HuH-7.5 (cell line): ENCODE results near the gene GRIP2.

Experiments used
- DNase-seq: peaks from one replicate; pipeline ENCODE4 v3.0.0; 2011; ENCODE audit warnings: low spot score

GRIP2 gene

DNA sequence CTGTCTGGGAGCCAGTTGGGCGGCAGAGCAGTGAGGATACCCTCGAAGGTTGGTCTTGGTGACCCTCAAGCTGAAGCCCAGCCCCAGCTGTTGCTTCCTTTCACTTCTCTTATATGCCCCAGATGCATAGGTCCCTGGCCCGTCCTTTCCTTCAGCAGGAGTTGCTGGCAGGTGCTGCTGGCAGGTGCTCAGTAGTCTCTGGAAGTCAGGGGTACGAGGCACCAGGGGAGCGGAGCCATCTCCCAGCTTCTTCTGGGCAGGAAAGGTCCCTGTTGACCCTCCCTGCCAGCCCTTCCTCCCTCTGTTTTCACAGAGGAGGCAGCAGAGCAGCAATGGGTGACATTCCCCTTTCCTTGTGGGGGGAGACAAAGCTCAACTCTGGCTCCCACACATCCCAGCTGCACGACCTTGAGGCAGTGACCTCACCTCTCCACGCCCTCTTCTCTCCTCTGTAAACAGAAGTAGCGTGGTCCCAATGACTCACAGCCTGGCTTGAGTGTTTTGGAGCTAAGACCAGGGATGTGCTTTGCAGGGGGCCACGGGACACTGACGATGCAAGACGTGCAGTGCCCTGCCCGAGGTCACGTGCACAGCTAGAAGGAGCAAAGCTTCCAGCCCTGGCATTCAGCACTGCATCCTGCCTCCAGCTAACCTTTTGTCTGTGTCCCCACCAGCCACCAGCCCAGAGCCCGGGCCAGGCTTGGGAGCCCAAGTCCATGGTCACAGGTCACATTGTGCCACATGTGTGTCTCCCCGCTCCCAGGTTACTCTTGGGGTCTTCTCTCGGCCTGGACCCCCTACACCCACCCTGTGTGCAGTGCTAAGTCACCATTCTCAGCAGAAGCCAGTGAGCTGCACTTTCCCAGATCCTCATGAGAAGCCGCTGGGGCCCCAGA is 88.0 kb downstream of the GRIP2 start:
- DNase-seq: no peak

DNA sequence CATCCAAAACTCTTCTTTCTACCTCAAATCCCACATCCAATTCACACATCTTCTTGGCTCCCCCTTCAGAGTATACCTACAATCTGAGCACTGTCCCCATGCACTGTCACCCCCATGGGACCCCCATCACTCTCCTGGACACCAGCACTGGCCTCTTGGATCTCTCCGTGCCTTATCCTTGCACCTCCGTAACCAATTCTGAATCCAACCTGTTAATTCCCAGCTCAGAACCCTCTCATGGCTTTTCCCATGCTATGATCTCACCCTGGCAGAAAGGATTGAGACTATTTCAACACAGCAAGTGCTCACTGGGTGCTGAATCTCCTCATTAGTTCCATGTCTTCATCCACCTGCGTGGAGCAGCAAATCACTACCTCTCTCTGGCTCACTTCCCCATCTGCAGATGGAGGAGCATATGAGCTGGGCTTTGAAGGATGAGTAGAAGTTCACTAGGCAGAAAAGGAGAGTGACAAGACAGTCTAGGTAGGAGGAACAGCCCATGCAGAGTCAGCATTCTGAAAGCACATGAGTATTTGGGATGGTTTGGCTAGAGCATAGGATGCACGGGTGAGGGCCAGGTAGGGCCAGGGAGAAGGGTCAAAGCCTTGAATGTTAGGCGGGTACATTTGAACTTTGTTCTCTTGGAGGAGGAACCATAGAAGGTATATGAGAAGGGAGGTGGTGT is 89.1 kb downstream of the GRIP2 start:
- DNase-seq: no peak

DNA sequence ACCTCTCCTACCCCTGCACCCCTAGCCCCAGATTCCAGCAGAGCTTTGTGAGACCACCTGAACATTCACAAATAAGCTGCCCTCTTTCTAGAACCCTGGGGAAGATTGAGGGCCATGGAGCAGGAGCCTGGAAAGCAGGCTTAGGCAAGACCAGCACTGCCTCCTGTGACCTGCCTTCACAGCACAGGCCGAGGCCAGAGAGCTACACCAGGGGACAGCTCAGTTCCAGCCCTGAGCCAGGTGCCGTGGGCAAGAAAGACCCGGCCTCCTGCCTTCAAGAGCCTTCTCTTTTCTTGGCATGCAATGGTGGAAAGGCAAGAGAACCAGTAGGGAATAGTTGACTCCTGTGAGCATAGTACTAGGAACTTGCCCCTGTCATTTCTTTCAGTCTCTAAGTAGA is 89.6 kb downstream of the GRIP2 start:
- DNase-seq: no peak

DNA sequence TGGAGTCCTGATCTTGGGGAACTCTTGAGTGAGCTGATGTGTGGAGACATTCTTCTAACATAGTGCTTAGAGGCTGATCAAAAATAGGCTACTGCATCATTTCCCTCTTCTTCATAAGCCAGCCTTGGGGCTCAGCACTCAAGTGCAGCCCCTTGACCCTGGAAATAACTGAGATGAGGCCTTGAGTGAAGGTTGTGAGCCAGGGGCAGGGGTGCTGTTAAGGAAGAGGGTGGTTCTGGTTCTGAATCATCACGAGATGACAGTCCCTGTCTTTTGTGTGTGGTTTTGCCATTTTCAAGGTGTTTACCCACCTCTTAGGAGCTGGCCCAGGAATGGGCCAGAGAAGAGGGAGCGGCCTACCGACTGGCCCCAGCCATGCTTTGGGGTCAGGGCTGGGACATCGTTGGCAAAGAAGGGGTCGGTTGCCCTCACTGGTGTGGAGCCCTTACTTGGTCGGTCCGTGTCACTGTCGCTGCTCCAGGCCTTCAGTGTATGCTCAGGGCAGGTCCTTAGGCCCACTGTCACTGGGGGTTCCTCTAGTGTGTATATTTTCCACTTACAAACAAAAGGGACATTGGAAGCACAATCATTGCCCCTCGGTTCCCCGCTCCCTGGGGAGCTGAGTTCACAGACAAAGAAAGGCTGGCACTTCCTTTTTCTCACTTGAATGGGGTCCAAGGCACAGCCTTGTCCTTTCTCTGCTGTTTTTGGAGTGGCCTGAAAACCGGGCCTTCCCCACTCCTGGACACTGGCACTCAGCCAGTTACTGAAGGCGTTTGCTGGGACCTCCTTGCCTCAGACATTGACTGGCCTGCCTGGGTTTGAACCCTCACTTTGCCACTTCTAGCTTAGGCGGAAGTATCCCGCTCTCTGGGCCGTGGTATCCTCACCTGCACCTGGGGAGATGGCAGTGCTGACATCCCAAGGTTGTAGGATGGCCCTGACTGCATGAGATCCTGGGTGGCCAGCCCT is 91.1 kb downstream of the GRIP2 start:
- DNase-seq: no peak

DNA sequence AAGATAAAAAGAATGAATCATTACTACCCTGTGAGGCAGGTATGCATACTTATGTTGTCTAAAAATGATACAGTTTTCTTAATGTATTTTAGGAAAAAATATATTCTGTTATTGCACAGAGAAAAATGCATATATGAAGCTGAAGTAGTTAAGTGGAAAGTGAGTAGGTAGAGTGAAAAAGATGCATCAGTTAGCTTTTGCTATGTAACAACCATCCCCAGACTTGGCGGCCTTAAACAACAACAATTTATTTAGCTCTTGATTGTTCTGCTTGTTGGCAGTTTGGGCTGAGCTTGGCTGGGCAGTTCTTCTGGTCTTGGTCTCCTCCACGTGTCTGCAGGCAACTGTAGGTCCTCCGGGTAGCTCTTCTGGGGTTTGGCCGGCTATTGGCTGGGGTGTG is 92.1 kb downstream of the GRIP2 start:
- no peak for DNase-seq

DNA sequence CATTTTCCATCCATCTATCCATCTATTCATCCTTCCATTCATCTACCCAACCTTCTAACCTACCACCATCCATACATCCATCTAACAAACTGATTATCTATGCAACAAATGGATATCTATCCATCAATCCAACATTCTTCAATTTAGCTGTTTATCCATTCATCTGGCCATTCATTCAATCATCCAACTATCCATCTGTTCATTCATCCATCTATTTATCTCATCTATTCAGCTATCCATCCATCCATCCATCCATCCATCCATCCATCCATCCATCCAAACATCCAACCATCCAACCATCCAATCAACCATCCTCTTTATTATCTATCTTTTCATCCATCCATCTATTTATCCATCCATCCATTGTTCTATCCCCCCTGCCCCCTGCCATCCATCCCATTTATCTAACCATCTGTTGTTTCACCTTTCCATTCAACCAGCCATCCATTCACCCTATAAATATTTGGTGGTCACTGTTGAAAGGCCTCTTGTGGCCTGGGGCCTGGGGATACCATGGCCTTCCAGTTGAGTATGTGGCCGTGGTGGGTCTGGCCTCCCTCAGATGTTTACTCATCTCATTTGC is 93.1 kb downstream of the GRIP2 start:
- no peak for DNase-seq

DNA sequence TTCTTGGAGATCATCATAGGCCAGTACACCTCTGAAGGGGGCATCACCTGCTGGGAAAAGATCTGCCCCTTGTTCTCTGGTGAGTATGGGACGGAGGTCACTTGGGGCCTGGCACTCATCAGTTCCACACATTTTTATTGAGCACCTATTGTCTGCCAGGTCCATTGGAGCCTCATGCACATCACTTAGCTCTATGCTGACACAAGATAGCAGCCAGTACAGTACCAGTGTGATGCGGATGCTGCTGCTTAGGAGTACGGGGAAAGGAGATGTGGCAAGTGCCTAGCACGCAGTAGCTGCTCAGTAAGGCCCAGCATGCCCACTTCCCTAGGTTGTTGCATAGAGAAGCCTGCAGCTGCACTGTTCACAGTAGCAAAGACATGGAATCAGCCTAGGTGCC is 94.4 kb downstream of the GRIP2 start:
- no peak for DNase-seq

DNA sequence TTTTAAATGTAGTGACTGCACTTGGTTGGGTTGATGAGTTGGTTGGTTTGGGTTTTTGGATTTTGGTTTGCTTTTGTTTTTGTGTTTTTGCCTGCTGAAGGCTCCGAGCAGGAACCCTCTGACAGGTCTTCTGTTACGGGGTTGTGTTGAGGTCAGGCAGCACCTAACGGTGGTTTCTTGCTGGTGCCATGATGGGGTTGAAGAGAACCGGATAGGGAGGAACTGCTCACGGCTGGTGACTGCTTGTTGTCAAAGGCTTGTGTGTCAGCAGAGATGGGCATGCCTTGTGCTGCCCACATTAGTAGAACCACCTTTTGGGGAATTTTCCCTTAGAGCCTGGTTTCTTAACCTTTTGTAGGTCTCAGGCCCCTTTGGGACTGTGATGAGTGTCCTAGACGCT is 95.8 kb downstream of the GRIP2 start:
- DNase-seq: no peak

DNA sequence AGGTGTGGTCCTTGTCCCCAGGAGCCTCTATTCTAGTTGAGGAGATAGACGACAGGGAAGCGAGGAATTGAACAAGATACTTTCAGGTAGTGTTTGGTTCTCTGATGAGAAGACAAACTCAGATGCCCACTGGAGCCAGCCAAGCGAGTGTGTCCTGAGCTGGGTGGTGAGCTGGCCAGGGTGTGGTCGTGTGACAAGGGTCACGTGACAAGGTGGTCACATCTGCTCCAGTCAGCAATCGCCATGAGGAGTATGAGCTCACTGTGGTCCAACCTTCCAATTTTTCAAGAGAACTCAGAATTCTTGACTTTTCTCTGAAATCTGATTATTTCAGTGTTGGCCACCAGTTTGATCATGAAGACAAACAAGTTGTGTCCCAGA is 98.2 kb downstream of the GRIP2 start:
- no peak for DNase-seq

DNA sequence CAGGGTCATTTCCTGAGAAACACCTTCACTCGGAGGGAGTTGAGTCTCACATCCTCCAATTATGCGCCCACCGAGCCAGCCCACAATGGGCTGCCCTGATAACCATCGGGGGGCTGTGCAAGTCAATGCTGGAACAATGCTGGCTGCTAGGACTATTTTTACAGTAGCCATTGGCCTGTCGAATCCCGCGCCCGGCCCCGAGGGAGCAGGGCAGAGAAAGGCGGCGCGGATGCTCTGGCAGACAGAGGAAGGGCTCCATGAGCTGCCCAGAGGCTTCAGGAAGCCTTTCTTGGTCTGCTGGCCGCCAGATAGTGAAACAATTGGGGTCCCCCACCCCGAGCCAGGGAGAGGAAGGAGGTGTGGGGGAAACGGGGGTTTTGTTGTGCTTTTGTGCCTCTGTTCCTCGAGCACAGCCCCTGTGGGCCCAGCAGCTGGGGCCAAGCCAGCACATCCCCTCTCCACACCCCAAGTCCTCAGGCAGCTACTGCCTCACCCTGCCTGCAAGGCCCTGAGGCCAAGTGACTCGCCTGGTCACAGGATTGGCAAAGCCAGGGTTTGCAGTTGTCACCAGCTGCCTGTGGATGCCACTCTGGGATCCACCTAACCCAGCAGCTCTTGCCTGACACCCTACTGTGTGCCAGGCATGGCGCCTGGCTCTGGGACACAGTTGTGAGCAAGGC is 98.8 kb downstream of the GRIP2 start:
- DNase-seq: no peak

DNA sequence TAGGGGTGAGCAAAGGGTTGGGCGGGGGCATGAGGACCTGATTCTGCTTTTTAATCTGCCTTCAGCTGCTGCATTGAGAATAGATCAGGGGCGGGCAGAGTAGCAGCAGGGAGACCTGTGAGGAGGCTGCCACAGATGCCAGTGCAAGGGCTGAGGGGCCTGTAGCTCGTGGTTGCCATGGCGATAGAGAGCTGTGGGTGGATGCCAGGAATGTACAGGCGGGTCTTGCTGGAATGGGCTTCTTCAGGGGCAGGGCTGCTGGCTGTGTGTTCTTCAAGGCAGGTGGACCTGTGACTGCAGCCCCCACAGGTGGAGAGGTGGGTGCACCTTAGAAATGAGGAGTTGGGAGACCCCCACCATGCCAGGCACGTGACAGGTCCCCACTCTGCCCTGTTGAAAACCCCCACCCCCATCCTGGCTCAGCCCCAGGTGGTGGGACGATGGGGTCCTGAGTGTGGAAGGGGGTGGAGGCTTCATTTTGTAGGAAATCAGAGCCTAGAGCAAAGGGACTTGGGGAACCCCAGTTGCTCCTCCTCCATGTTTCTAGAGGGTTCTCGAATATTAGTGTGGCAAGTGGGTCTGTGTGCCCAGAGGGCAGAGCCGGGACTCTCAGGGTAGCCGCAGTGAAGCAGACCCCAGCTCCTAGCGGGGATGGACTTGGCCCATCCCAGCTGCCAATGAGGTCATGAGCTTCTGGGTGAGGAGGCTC is 99.5 kb downstream of the GRIP2 start:
- no peak for DNase-seq

DNA sequence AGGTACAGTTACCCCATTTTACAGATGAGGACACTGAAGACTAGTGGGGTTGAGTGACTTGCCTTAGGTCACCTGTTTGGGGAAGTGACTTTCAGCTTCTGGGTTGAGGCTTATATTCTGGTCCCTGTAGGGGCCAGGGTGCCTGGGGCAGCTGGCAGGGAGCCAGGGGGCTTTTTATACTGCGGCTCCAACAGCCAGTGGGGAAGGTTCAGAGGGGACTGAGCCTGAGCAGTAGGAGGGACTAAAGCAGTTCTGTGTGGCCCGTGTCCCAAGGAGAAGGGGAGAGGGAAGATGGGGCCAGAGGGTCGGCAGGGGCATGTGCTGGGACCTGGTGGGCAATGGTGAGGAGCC is 100.0 kb downstream of the GRIP2 start:
- DNase-seq: no peak

DNA sequence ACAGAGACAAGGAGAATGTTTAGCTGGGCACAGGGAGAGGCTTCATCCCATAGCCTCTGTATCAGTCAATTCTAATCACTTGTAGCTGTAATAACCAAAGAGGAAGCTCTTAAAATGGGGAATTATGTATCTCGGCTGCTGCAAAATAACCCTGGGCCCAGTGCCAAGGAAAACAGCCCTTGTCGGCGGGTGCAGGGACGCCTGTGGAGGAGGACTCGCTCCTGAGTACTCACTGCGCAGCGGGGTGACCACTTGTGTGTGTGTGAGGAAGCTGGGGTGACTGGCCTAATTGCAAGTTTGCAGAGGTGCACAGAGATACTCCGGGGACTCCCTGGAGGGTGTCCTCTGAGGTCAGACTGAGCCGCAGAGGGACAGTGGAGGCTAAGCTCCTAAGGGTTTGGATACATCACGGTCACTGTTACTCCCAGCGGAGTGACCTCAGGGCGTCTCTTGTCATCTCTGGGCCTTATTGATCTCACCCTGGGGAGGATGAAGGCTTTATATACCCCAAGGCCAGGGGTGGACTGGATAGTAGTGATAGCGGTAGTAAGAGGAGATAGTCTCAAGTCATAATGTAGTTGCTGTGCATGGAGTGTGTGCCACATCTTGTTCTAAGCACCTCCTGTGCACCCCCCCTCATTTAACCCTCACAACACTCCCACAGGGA is 100.5 kb downstream of the GRIP2 start:
- no peak for DNase-seq
